Fibroblast of peridontal ligament (primary cell): ENCODE data around the gene PRSS50.
"Not testable (repeated sequence)": the region's sequence is repeated elsewhere in the genome, so short reads cannot be mapped to it uniquely, and the experiment has no call there.

ENCODE experiments used
- DNase-seq: peaks from one replicate; pipeline ENCODE4 v3.0.0-alpha.2; 2010; ENCODE audit errors: extremely low read depth

PRSS50 gene

GRCh38 chr3:46717447-46718231, at the start of gene PRSS50:
Gene PRSS50, minus strand, starts transcription at chr3:46717869. Its CDS starts 45 bp downstream, at chr3:46717824.
- no peak for DNase-seq

DNA sequence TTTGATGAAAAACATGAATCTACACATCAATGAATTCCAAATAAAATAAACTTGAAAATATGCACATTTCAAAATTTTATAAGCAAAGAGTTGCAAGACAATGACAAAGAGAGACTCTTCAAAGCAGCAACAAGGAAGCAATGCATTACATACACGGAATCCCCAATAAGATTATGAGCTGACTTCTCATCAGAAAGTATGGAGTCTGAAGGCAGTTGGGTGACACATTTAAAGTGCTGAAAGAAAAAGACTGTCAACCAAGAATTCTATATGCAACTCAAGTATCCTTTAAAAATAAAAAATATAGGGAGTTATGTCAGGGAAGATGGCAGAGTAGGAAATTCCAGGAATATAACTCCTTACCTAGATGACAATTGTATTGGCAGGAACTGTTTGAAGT, 46.5 kb upstream of the PRSS50 start:
- no peak for DNase-seq

- no peak for DNase-seq
Measured at GRCh38 chr3:46763178-46763577, 45.5 kb upstream of the PRSS50 start.

DNA sequence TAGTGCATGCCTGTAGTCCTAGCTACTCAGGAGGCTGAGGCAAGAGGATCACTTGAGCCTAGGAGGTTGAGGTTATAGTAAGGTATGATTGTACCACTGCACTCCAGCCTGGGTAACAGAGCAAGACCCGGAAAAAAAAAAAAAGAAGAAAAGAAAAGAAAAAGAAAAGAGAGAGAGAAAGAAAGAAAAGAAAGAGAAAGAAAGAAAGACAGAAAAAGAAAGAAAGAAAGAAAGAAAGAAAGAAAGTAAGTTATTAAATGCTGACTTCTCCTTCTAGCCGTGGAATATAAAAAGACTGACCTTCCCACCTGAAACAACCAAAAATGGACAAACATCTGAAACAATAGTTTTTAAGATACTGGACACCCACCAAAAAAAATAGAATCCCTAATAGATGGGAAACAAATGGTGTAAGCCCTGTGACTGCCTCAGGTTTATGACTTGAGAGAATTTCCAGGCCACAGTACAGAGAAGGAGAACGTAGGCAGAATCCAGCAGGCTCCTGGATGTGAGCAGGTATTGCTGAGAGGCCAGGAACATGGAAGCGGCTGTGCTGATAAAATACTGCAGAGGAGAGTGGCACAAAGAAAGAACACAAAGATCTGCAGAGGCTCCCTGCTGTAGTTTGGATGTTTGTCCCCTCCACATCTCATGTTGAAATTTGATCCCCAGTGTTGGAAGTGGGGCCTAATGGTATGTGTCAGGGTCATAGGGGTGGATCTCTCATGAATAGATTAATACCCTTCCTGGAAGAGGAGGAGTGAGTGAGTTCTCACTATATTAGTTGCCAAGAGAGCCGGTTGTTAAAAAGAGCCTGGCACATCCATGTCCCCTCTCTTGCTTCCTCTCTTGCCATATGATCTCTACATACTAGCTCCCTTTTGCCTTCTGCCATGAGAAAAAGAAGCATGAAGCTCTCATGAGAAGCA, 41.8 kb upstream of the PRSS50 start:
- no peak for DNase-seq

- no peak for DNase-seq
Measured at GRCh38 chr3:46756642-46757041, 39.0 kb upstream of the PRSS50 start.

DNA sequence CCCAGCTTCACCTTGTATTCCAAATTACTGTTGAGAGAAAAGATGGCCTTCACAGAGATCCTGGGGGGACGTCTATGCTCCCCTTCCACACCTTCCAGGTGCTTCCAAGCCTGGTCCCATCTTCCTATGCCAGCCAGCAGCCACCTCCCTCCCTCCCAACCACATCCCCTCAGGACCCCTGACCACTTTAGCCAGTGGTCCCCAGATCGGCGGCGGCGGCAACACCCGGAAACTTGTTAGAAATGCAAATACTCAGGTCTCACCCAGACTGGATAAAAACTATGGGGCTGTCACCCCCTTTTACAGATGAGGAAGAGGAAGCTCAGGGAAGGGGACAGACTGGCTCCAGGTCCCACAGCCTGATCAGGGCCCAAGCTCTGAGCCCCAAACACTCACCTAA, 38.0 kb upstream of the PRSS50 start:
- no peak for DNase-seq

GRCh38 chr3:46753127-46753526, 35.5 kb upstream of the PRSS50 start:
- not testable (repeated sequence) for DNase-seq

DNA sequence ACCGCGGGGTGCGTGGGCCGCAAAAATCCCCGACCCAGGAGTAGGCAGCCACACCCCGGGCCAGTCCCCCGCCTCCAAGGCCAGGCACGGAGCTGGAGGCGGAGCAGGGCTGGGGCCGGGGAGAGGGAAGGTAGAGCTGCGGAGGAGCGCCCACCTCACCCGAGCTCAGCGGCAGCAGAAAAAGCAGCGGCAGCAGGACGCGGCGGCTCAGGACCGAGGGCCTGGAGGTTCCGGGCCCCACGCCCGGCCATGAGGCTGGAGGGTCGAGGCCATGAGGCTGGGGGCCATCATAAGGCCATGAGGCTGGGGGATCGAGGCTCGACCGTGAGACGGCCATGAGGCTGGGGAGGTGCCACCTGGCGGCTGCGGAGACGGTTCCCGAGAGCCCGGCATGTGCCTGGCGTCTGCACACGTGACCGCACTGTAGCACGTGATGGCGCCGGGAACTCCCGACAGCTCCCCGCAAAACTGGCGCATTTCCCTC, 32.9 kb upstream of the PRSS50 start:
- DNase-seq, result no peak

- DNase-seq, result no peak
Measured at GRCh38 chr3:46749129-46749528, 31.5 kb upstream of the PRSS50 start.

GRCh38 chr3:46748170-46748569, 30.5 kb upstream of the PRSS50 start:
- DNase-seq, result no peak

- DNase-seq, result no peak
Measured at GRCh38 chr3:46746711-46747110, 29.0 kb upstream of the PRSS50 start.

GRCh38 chr3:46742992-46743585, 25.4 kb upstream of the PRSS50 start:
- DNase-seq, result no peak

GRCh38 chr3:46739565-46739964, 21.9 kb upstream of the PRSS50 start:
- DNase-seq, result not testable (repeated sequence)

DNA sequence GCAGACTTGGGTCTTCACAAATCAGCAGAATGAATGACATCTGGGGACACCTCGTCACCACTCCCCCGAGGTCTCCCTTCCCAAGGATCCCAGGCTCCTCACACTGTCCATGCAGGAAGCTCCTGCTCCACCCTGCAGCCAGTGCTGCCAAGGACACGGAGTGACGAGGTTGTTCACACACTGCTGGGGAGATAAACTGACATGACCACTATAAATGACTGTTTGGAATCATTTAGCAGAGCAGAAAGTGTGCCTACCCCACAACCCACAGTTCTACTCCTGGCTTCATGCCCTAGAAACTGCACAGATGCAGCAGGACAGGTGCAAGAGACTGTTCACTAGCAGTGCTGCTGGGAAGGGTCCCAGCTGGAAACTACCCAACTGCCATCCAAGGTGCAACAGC, 19.7 kb upstream of the PRSS50 start:
- no peak for DNase-seq

- no peak for DNase-seq
Measured at GRCh38 chr3:46736006-46736872, 18.6 kb upstream of the PRSS50 start.

DNA sequence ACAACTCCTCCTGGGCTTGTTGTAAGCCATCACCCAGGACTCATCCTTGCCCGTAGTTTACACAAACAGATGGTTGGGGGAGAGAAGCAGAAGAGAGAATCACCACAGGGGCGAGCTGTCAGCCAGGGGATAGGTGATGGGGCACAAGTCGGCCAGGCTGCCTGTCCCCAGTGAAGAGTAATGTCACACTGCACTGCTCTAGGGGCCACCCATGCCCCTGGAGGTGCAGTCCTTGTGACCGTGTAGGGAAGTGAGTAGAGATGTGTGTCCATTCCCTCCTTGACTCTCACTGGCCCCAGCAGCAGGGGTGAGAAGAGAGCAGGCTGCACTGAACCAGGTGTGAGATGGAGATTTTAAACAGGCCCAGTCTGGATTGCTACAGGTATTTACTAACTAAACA, 17.1 kb upstream of the PRSS50 start:
- DNase-seq, result no peak

GRCh38 chr3:46733026-46733800, 15.5 kb upstream of the PRSS50 start:
- DNase-seq, result peak; percentile 39

- no peak for DNase-seq
Measured at GRCh38 chr3:46731795-46732194, 14.1 kb upstream of the PRSS50 start.

DNA sequence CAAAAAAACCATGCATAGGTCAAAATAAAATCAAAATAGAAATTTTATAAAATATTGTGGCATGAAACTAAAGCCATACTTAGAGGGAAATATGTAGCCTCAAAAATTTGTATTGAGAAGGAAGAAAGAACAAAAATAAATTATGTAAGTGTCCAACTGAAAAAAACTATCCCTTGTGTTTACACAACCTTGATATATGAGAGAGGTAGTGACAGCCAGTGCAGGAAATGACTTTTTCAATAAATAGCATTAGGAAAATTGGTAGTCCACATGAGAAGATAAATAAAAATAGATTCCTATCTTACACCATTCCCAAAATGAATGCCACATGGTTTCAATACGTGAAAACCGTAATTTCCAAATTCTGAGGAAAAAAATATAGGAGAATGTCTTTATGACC, 13.2 kb upstream of the PRSS50 start:
- DNase-seq, result no peak

DNA sequence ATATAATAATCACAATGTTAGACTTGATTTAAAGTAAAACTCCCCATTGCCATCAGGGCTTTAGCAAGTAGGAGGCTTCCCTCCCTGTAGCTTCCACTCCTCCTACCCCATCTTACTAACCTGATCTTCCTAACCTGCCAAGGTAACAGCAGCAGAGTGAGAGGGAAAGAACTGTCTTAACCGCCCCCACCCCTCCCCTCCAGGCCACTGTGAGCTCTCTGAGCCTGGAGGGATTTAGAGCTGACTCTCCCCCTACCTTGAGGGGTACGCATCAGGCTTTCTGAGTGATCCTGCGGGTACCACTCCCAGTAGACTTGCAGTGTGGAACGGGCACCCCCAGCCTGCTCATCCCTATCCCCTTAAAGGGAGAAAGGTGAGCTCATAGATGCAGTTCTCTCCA, 11.4 kb upstream of the PRSS50 start:
- DNase-seq, result no peak
